RPMI8226 (cell line): ENCODE data around the gene C22orf23.
"Not testable (repeated sequence)": the region's sequence is repeated elsewhere in the genome, so short reads cannot be mapped to it uniquely, and the experiment has no call there.

Experiments
- DNase-seq: peaks from one replicate; pipeline ENCODE4 v3.0.0-alpha.2; 2015

The C22orf23 gene

GRCh38 chr22:37953062-37953436, 352 bp downstream of the C22orf23 start:
- no peak for DNase-seq

DNA sequence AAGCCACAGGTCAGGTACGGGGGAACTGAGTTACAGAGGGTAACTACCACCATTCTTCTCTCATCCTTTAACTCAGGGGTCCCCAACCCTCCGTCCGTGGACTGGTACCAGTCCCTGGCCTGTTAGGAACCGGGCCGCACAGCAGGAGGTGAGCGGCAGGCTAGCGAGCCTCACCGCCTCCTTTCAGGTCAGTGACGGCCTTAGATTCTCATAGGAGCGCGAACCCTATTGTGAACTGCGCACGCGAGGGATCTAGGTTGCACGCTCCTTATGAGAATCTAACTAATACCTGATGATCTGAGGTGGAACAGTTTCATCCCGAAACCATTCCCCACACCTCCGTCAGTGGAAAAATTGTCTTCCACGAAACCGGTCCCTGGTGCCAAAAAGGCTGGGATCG, 772 bp downstream of the C22orf23 start:
- not testable (repeated sequence) for DNase-seq

- peak; percentile 26 for DNase-seq
Measured at GRCh38 chr22:37951305-37951704, 2.1 kb downstream of the C22orf23 start.

- DNase-seq = not testable (repeated sequence)
Measured at GRCh38 chr22:37947142-37947795, 6.1 kb downstream of the C22orf23 start.

- DNase-seq = not testable (repeated sequence)
Measured at GRCh38 chr22:37944423-37944822, 9.0 kb downstream of the C22orf23 start.

DNA sequence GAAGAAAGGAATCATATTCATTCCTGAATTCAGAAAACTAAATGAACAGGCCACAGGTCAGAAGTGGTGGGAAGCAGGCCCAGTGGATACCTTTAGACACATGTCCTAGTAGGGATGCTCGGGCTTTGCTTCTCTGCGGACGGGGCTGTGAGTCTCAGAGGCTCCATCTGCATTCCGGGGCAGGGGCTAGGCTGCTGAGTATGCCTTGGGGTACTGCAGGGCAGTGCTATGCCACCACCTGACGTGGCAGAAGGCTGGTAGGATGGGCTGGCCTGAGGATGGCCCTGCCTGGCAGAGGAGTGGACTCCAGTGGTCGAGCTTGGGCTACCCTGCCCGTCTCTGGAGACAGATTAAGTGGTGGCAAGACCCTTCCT, 9.6 kb downstream of the C22orf23 start:
- DNase-seq = no peak

DNA sequence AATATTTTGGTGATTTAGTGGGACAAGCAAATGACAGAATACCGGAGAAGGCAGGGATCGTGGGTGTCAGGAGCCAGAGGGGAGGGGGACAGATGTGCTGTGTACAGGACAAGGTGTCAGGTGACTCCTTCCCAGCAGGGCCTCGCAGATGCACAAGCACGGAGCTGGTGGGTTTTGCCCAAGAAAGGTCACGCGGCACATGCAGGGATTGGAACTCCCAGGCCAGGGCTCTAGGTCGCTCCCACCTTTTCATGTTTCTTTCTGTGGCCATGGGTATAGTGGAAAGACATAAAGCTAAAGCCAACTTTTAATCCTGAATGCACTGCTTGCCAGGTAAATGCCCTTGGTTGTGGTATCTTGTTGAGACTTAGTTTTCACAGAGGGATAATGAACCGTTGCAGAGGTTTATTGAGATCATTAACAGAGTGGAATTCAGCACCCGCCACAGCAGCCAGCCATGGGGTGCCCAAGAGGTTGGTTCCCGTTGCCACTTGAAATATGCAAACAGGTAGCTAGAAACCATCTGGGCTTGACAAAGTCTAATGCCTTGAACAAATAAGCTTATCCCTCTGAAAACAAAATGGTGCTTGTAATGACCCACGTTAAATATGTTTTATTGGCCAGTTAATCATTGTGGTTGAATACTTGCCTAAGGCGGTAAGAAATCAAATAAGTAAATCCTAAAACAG, 10.1 kb downstream of the C22orf23 start:
- no peak for DNase-seq

DNA sequence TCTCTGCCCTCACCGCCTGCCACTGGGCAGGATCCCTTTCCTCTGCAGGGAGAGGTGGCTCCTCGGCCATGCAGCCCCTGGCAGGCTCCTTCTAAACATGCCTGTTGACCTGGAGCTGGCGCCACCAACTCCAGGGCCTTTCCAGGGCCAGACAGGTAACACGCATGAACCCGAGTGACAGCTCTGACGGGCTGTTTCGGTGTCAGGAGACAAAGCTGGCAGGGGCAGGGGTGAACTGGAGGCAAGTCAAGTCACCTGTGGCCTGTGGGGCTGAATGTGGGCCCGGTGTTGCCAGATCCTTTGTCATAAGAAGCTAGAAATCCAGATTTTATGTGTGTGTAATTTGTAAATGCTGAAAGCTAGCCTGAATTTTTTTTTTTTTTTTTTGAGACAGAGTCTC, 11.3 kb downstream of the C22orf23 start:
- DNase-seq = no peak

DNA sequence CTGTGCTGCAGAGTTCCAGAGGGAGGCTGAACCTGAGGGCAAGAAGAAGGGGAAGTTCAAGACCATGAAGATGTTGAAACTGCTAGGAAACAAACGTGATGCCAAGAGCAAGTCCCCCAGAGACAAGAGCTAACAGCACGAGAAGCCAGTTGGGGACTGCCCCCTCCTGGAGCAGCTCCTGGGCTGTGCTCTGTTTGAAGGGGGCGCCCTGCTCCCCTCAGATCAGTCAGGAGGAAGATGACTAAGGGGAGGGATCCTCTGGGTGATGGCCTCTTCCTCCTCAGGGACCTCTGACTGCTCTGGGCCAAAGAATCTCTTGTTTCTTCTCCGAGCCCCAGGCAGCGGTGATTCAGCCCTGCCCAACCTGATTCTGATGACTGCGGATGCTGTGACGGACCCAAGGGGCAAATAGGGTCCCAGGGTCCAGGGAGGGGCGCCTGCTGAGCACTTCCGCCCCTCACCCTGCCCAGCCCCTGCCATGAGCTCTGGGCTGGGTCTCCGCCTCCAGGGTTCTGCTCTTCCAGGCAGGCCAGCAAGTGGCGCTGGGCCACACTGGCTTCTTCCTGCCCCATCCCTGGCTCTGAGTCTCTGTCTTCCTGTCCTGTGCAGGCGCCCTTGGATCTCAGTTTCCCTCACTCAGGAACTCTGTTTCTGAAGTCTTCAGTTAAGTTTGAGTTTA, 12.6 kb downstream of the C22orf23 start:
- DNase-seq = no peak

DNA sequence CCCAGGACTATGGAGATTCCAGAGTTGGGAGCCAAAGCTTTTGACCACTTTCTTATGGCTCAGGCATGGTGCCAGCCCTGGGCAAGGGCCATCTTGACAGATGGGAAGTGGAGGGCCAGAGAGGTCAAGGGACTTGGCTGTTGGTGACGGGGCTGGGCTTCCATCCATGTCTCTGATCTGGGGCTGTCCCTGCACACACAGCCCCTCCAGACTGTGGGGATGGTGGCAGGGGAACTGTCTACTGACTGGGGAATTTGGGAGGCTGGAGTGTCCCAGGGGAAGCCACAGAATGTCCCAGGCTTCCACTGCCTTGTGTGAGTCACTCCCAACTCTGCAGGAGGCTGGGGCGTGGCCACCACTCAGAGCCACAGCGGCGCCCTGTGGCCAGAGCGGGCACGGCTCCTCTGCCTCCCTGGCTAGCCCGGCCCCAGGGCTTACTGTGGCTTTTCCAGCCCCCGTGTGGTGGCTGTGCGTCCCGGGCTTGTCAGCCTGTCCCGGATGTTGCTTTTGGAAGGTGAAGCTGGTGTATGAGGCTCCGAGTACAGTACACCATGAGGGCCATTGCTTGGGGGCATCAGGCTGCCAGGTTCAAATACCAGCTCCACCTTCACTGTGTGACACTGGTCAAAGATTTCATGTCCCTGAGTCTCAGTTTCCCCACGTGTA, 19.6 kb downstream of the C22orf23 start:
- DNase-seq = peak; percentile 92

- DNase-seq = no peak
Measured at GRCh38 chr22:37932821-37933578, 20.4 kb downstream of the C22orf23 start.

DNA sequence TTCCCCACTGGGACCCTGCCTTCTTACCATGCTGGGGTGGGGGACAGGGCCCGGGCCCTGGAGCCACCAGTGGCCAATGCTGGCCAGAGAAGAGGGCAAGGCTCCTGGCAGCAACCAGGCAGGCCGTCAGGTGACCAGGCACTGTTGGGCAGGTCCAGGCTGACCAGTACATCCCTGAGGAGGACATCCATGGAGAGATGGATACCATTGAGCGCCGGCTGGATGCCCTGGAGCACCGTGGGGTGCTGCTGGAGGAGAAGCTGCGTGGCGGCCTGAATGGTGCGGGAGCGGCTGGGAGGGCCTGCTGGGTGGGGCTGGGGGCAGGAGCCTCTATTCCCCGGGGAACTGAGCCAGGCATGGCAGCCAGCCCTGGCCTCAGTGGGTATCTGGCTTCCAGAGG, 21.0 kb downstream of the C22orf23 start:
- DNase-seq = no peak

DNA sequence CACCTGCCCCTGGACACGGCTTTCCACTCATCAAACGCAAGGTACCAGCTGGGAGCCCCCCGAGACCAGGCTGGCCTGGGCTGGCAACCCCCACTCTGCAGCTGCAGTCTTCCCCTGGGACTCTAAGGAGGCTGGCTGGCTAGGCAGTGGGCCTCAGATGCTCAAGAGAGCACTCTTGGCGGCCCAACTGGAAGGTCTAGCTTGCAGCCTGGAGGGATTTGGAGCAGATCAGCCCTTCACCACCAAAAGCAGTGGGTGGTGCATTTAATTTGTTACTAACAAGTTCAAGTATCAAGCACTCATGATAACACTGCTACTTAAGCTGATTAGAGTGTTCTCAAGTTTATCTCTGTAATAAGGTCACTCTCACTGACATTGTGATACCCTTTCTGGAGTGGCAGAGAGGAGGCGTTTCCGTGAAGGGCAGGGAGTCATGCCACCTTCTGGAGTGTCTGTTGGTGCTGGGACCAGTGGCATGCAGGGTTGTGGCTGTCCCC, 21.5 kb downstream of the C22orf23 start:
- no peak for DNase-seq

DNA sequence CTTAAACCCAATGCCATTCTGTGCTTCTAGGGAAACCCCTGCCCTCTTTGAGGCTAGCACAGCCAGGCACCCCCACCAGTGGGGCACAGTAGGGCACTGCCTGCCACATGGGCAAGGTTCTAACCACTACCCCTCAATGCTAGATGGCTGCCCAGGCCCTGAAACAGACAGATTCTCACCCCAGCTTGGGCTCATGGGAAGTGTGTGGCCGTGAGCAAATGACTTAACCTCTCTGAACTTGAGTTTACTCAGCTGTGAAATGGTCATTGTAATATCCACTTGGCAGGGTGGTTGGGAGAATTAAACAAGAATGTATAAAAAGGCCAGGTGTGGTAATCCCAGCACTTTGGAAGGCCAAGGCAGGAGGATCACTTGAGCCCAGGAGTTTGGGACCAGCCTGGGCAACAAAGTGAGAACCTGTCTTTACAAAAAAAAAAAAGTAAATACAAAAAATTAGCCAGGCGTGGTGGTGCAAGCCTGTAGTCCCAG, 22.4 kb downstream of the C22orf23 start:
- DNase-seq = no peak

- DNase-seq = peak; percentile 19
Measured at GRCh38 chr22:37930270-37930951, 23.0 kb downstream of the C22orf23 start.

- no peak for DNase-seq
Measured at GRCh38 chr22:37929390-37929789, 24.0 kb downstream of the C22orf23 start.

DNA sequence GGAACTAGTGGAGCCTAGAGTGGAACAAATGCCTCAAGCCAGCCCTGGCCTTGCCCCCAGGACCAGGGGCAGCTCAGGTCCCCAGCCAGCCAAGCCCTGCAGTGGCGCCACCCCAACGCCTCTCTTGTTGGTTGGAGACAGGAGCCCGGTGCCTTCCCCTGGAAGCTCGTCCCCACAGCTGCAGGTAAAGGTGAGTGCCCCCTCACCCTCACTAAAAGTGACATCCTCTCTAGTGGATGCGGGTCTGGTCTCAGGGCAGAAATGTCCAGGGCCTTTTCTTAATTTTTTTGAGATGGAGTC, 25.8 kb downstream of the C22orf23 start:
- no peak for DNase-seq

- no peak for DNase-seq
Measured at GRCh38 chr22:37926771-37927636, 26.4 kb downstream of the C22orf23 start.

DNA sequence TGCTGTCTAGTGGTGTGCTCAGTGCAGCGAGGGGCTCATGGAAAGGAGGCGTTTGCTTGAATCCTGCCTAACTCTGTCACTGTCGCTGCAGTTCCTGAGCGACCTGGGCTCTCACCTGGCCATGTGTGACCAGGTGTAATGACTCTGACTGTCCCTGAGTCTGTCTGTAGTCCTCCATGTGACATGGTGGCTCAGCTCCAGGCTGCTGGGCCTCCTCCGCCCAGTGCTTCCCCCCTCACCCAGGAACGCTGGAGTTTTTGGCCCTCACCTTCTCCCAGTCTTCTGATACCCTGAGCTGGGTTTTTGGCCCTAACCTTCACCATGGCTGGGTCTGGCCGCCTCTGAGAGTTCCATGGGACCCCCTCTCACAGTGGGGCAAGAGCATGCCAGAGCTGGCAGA, 27.0 kb downstream of the C22orf23 start:
- no peak for DNase-seq

GRCh38 chr22:37925767-37926166, 27.6 kb downstream of the C22orf23 start:
- DNase-seq = no peak

DNA sequence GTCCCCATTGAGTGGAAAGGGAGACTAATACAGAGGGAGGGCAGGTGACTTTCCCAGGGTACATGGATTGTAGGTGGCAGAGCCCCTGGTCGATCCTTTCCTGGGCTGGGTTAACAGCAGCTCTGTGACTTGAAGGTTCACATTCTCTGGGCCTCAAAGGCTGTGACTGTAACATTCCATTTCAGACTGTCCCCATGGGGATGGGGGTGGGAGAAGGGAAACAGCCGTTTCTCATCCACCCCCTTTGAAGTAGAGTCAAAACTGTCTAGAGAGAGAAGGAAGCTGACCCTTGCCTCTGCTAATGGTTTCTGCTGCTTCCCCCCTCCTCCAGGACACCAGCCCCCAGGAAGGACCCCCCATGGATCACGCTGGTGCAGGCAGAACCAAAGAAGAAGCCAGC, 28.1 kb downstream of the C22orf23 start:
- DNase-seq = no peak
